Measurements from ENCODE around the gene FOXO6. TPM values are rescaled to one million over a fixed set of nuclear protein-coding genes. Genes with fewer than 3 reads are reported as not detected.
"Not testable (repeated sequence)": the region's sequence is repeated elsewhere in the genome, so short reads cannot be mapped to it uniquely, and the experiment has no call there.

The FOXO6 gene
- total and polyA plus RNA-seq, 2 donors (not counting 1 experiment from before 2014, with no cell fraction given): 0.06 to 0.15 TPM

- H3K27me3 ChIP-seq (replicated peaks in 1 of 4; ENCODE audit: control extremely low read depth in 1 of 4, control insufficient read depth in 3 of 4, insufficient read depth in 4 of 4, low read length in 3 of 4): no peaks in the 10 kb centered on the region
- no peaks in the 10 kb centered on the region for H3K36me3 ChIP-seq (replicated peaks in 1 of 2; ENCODE audit: control extremely low read depth in 1 of 2, control insufficient read depth in 1 of 2, extremely low read depth in 1 of 2, insufficient read depth in 2 of 2, low read length in 1 of 2)
- no peaks in the 10 kb centered on the region for H3K79me2 ChIP-seq (ENCODE audit: control insufficient read depth, insufficient read depth, low read length)
- ChIA-PET CTCF (no interaction called here), POLR2A (no interaction called here)
- H4K20me1 ChIP-seq (ENCODE audit: control insufficient read depth, insufficient read depth, low read length, poor library complexity, severe bottlenecking): no peaks in the 10 kb centered on the region
- ATAC-seq (ENCODE audit: low read depth) (no peak), DNase-seq (no peak)
- intact Hi-C loops (cut with micrococcal nuclease): no loop called here
- H3K27ac Mint-ChIP-seq: no peak overlapping the region
- no peaks in the 10 kb centered on the region for H3K4me1 Mint-ChIP-seq
- no peak overlapping the region for H2AFZ ChIP-seq (ENCODE audit: insufficient read depth, low read depth, low read length, poor library complexity, severe bottlenecking)
- H3K4me3 ChIP-seq (ENCODE audit: control extremely low read depth in 1 of 5, extremely low read depth in 1 of 5, insufficient read depth in 1 of 5, low read depth in 2 of 5, low read length in 4 of 5): no peak overlapping the region
- H3K9me3 ChIP-seq (ENCODE audit: control extremely low read depth in 1 of 3, control insufficient read depth in 2 of 3, insufficient read depth in 1 of 3, low read length in 2 of 3): peaks cover 0 to 6% (median 6%) of the 10 kb centered on the region in 3 donors
- H3K4me3 Mint-ChIP-seq: no peak overlapping the region
- 71% methylated on average over 6 of the region's 17 CpGs for WGBS (ENCODE audit: insufficient coverage)
- H3K4me2 ChIP-seq (replicated peaks; ENCODE audit: low read depth, low read length, poor library complexity, severe bottlenecking): no peak overlapping the region
- no peak overlapping the region for H3K27ac ChIP-seq (ENCODE audit: low read length in 2 of 2)
- H3K27me3 Mint-ChIP-seq: peaks cover 6% of the 10 kb centered on the region
- no peak overlapping the region for H3K9ac ChIP-seq (ENCODE audit: low read length)
- H3K4me1 ChIP-seq (ENCODE audit: control insufficient read depth in 2 of 2, insufficient read depth in 2 of 2, low read length in 2 of 2): no peaks in the 10 kb centered on the region
- peaks cover 8% of the 10 kb centered on the region for H3K9me3 Mint-ChIP-seq (ENCODE audit: insufficient read depth)
- no peak for TF ChIP-seq EZH2 (IDR thresholded peaks at IDR 0.05; ENCODE audit: borderline replicate concordance, insufficient read depth, low read depth, low read length, poor library complexity, severe bottlenecking)
- no peak for TF ChIP-seq CTCF (IDR thresholded peaks at IDR 0.05)
Measured at GRCh38 chr1:41330588-41331545, 30.4 kb upstream of the FOXO6 start.

- Histone ChIP-seq H3K9ac (ENCODE audit: low read length) (no peak overlapping the region), H3K4me3 (ENCODE audit: control extremely low read depth in 1 of 5, extremely low read depth in 1 of 5, insufficient read depth in 1 of 5, low read depth in 2 of 5, low read length in 4 of 5) (no peak overlapping the region), H3K36me3 (replicated peaks in 1 of 2; ENCODE audit: control extremely low read depth in 1 of 2, control insufficient read depth in 1 of 2, extremely low read depth in 1 of 2, insufficient read depth in 2 of 2, low read length in 1 of 2) (no peaks in the 10 kb centered on the region), H3K4me1 (ENCODE audit: control insufficient read depth in 2 of 2, insufficient read depth in 2 of 2, low read length in 2 of 2) (no peaks in the 10 kb centered on the region), H3K27me3 (replicated peaks in 1 of 4; ENCODE audit: control extremely low read depth in 1 of 4, control insufficient read depth in 3 of 4, insufficient read depth in 4 of 4, low read length in 3 of 4) (no peaks in the 10 kb centered on the region), H2AFZ (ENCODE audit: insufficient read depth, low read depth, low read length, poor library complexity, severe bottlenecking) (no peak overlapping the region), H3K27ac (ENCODE audit: low read length in 2 of 2) (no peak overlapping the region), H3K9me3 (ENCODE audit: control extremely low read depth in 1 of 3, control insufficient read depth in 2 of 3, insufficient read depth in 1 of 3, low read length in 2 of 3) (peaks cover 0 to 6% (median 6%) of the 10 kb centered on the region in 3 donors), H3K4me2 (replicated peaks; ENCODE audit: low read depth, low read length, poor library complexity, severe bottlenecking) (no peak overlapping the region), H3K79me2 (ENCODE audit: control insufficient read depth, insufficient read depth, low read length) (no peaks in the 10 kb centered on the region), H4K20me1 (ENCODE audit: control insufficient read depth, insufficient read depth, low read length, poor library complexity, severe bottlenecking) (no peaks in the 10 kb centered on the region)
- DNase-seq (no peak), ATAC-seq (ENCODE audit: low read depth) (no peak)
- peaks cover 8% of the 10 kb centered on the region for H3K9me3 Mint-ChIP-seq (ENCODE audit: insufficient read depth)
- H3K27me3 Mint-ChIP-seq: peaks cover 6% of the 10 kb centered on the region
- intact Hi-C loops (cut with micrococcal nuclease): no loop called here
- ChIA-PET CTCF (interaction anchor here (0.6 kb wide), 1 partner anchor 384 kb away, joined by 3 read pairs; no protein-coding TSS in a partner anchor), POLR2A (no interaction called here)
- no peaks in the 10 kb centered on the region for H3K4me1 Mint-ChIP-seq
- no peak overlapping the region for H3K27ac Mint-ChIP-seq
- WGBS (ENCODE audit: insufficient coverage): no CpG with 5 or more reads among the region's 1 CpG
- H3K4me3 Mint-ChIP-seq: no peak overlapping the region
- no peak for TF ChIP-seq EZH2 (IDR thresholded peaks at IDR 0.05; ENCODE audit: borderline replicate concordance, insufficient read depth, low read depth, low read length, poor library complexity, severe bottlenecking)
- no peak for TF ChIP-seq CTCF (IDR thresholded peaks at IDR 0.05)
Measured at GRCh38 chr1:41331546-41331917, 29.7 kb upstream of the FOXO6 start.

- H3K27ac ChIP-seq (ENCODE audit: low read length in 2 of 2): not testable (repeated sequence)
Measured at GRCh38 chr1:41332161-41332560, 29.1 kb upstream of the FOXO6 start.

More at GRCh38 chr1:41332161-41332560, 29.1 kb upstream of the FOXO6 start:
- H3K4me1 Mint-ChIP-seq; H2AFZ ChIP-seq (ENCODE audit: insufficient read depth, low read depth, low read length, poor library complexity, severe bottlenecking); H3K79me2 ChIP-seq (ENCODE audit: control insufficient read depth, insufficient read depth, low read length); H3K27me3 ChIP-seq (replicated peaks in 1 of 4; ENCODE audit: control extremely low read depth in 1 of 4, control insufficient read depth in 3 of 4, insufficient read depth in 4 of 4, low read length in 3 of 4); H3K9me3 Mint-ChIP-seq (ENCODE audit: insufficient read depth); DNase-seq; intact Hi-C loops (cut with micrococcal nuclease); H3K9me3 ChIP-seq (ENCODE audit: control extremely low read depth in 1 of 3, control insufficient read depth in 2 of 3, insufficient read depth in 1 of 3, low read length in 2 of 3); H3K4me3 Mint-ChIP-seq; H3K9ac ChIP-seq (ENCODE audit: low read length); H3K36me3 ChIP-seq (replicated peaks in 1 of 2; ENCODE audit: control extremely low read depth in 1 of 2, control insufficient read depth in 1 of 2, extremely low read depth in 1 of 2, insufficient read depth in 2 of 2, low read length in 1 of 2); POLR2A ChIA-PET; ATAC-seq (ENCODE audit: low read depth); H3K4me2 ChIP-seq (replicated peaks; ENCODE audit: low read depth, low read length, poor library complexity, severe bottlenecking); H3K4me1 ChIP-seq (ENCODE audit: control insufficient read depth in 2 of 2, insufficient read depth in 2 of 2, low read length in 2 of 2); H3K4me3 ChIP-seq (ENCODE audit: control extremely low read depth in 1 of 5, extremely low read depth in 1 of 5, insufficient read depth in 1 of 5, low read depth in 2 of 5, low read length in 4 of 5); H3K27ac Mint-ChIP-seq; H3K27me3 Mint-ChIP-seq; H4K20me1 ChIP-seq (ENCODE audit: control insufficient read depth, insufficient read depth, low read length, poor library complexity, severe bottlenecking): not testable (repeated sequence)
- 100% methylated on average over 1 of the region's 6 CpGs for WGBS (ENCODE audit: insufficient coverage)
- CTCF ChIA-PET: interaction anchor here (0.6 kb wide), 1 partner anchor 384 kb away, joined by 3 read pairs; no protein-coding TSS in a partner anchor

Measured in B cell (primary cell).